Activated naive CD8-positive, alpha-beta T cell treated with anti-CD3 and anti-CD28 coated beads, Interleukin-2, amount 50 U/mL, for 24 hours (primary cell): ENCODE results near the gene SEZ6L.

Experiments used
- ATAC-seq: fragments of 150-1000 bp; cut with Tn5 transposase; one replicate; pipeline ENCODE4 v1.10.0; 2021
- DNase-seq: peaks from one replicate; pipeline ENCODE4 v3.0.0; 2021
- H3K27ac Mint-ChIP-seq: one replicate; pipeline ENCODE4 v1.8.0; 2021; ENCODE audit warnings: mild to moderate bottlenecking, mixed read lengths
- H3K27me3 Mint-ChIP-seq: one replicate; pipeline ENCODE4 v1.8.0; 2021; ENCODE audit warnings: mixed read lengths
- H3K36me3 Mint-ChIP-seq: one replicate; pipeline ENCODE4 v1.8.0; 2021; ENCODE audit warnings: low read depth, mixed read lengths
- H3K4me1 Mint-ChIP-seq: one replicate; pipeline ENCODE4 v1.8.0; 2021; ENCODE audit warnings: mixed read lengths
- H3K4me3 Mint-ChIP-seq: one replicate; pipeline ENCODE4 v1.8.0; 2021; ENCODE audit warnings: mild to moderate bottlenecking, moderate library complexity, mixed read lengths
- H3K9me3 Mint-ChIP-seq: one replicate; pipeline ENCODE4 v1.8.0; 2021; ENCODE audit warnings: mixed read lengths

The SEZ6L gene

GRCh38 chr22:26169315-26170111, at the start of gene SEZ6L:
SEZ6L (plus strand) TSS chr22:26169462; CDS start chr22:26169670, 208 bp downstream.
- H3K36me3 Mint-ChIP-seq, result no peaks in the 10 kb centered on the region
- no peak within 1 kb of the TSS for H3K4me3 Mint-ChIP-seq
- H3K4me1 Mint-ChIP-seq, result peaks cover 5% of the 10 kb centered on the region
- H3K9me3 Mint-ChIP-seq, result no peaks in the 10 kb centered on the region
- ATAC-seq (no peak), DNase-seq (no peak)
- peaks cover 63% of the 10 kb centered on the region for H3K27me3 Mint-ChIP-seq
- H3K27ac Mint-ChIP-seq, result no peak within 1 kb of the TSS

GRCh38 chr22:26122920-26123468, 46.3 kb upstream of the SEZ6L start:
- no peak for ATAC-seq
- H3K9me3 Mint-ChIP-seq, result no peaks in the 10 kb centered on the region
- no peaks in the 10 kb centered on the region for H3K36me3 Mint-ChIP-seq
- no peak overlapping the region for H3K27ac Mint-ChIP-seq
- peaks cover 11% of the 10 kb centered on the region for H3K27me3 Mint-ChIP-seq
- no peak overlapping the region for H3K4me3 Mint-ChIP-seq
- peaks cover 3% of the 10 kb centered on the region for H3K4me1 Mint-ChIP-seq
- no peak for DNase-seq

- Mint-ChIP-seq H3K27me3 (no peaks in the 10 kb centered on the region), H3K9me3 (no peaks in the 10 kb centered on the region), H3K36me3 (no peaks in the 10 kb centered on the region), H3K27ac (no peak overlapping the region), H3K4me3 (no peak overlapping the region), H3K4me1 (peaks cover 3% of the 10 kb centered on the region)
- ATAC-seq (no peak), DNase-seq (no peak)
Observed at GRCh38 chr22:26124991-26125725, 44.1 kb upstream of the SEZ6L start.

- H3K27ac Mint-ChIP-seq, result no peak overlapping the region
- ATAC-seq, result no peak
- no peak for DNase-seq
- H3K27me3 Mint-ChIP-seq, result no peaks in the 10 kb centered on the region
- H3K9me3 Mint-ChIP-seq, result no peaks in the 10 kb centered on the region
- peaks cover 3% of the 10 kb centered on the region for H3K4me1 Mint-ChIP-seq
- H3K36me3 Mint-ChIP-seq, result no peaks in the 10 kb centered on the region
- H3K4me3 Mint-ChIP-seq, result no peak overlapping the region
Observed at GRCh38 chr22:26127126-26127525, 42.1 kb upstream of the SEZ6L start.

- Mint-ChIP-seq H3K9me3 (no peaks in the 10 kb centered on the region), H3K4me1 (peaks cover 3% of the 10 kb centered on the region), H3K4me3 (no peak overlapping the region), H3K36me3 (no peaks in the 10 kb centered on the region), H3K27me3 (peaks cover 3% of the 10 kb centered on the region), H3K27ac (no peak overlapping the region)
- DNase-seq (no peak), ATAC-seq (no peak)
Observed at GRCh38 chr22:26127556-26127955, 41.7 kb upstream of the SEZ6L start.

- DNase-seq, result no peak
- Mint-ChIP-seq H3K9me3 (no peaks in the 10 kb centered on the region), H3K27ac (no peak overlapping the region), H3K27me3 (peaks cover 3% of the 10 kb centered on the region), H3K4me3 (no peak overlapping the region), H3K36me3 (no peaks in the 10 kb centered on the region), H3K4me1 (no peaks in the 10 kb centered on the region)
- no peak for ATAC-seq
Observed at GRCh38 chr22:26131589-26132154, 37.6 kb upstream of the SEZ6L start.

GRCh38 chr22:26134654-26135330, 34.5 kb upstream of the SEZ6L start:
- no peak overlapping the region for H3K4me3 Mint-ChIP-seq
- H3K4me1 Mint-ChIP-seq, result no peaks in the 10 kb centered on the region
- DNase-seq, result peak; percentile 6
- ATAC-seq, result no peak
- no peak overlapping the region for H3K27ac Mint-ChIP-seq
- no peaks in the 10 kb centered on the region for H3K36me3 Mint-ChIP-seq
- peaks cover 3% of the 10 kb centered on the region for H3K27me3 Mint-ChIP-seq
- H3K9me3 Mint-ChIP-seq, result no peaks in the 10 kb centered on the region

- no peak overlapping the region for H3K27ac Mint-ChIP-seq
- H3K27me3 Mint-ChIP-seq, result peaks cover 6% of the 10 kb centered on the region
- ATAC-seq (no peak), DNase-seq (no peak)
- H3K9me3 Mint-ChIP-seq, result no peaks in the 10 kb centered on the region
- no peaks in the 10 kb centered on the region for H3K36me3 Mint-ChIP-seq
- no peak overlapping the region for H3K4me3 Mint-ChIP-seq
- no peaks in the 10 kb centered on the region for H3K4me1 Mint-ChIP-seq
Observed at GRCh38 chr22:26135806-26136205, 33.5 kb upstream of the SEZ6L start.

GRCh38 chr22:26139310-26139709, 30.0 kb upstream of the SEZ6L start:
- Mint-ChIP-seq H3K9me3 (no peaks in the 10 kb centered on the region), H3K4me1 (no peaks in the 10 kb centered on the region), H3K27ac (no peak overlapping the region), H3K36me3 (no peaks in the 10 kb centered on the region), H3K4me3 (no peak overlapping the region), H3K27me3 (peaks cover 9% of the 10 kb centered on the region)
- ATAC-seq (no peak), DNase-seq (no peak)

- no peak overlapping the region for H3K27ac Mint-ChIP-seq
- peaks cover 10% of the 10 kb centered on the region for H3K27me3 Mint-ChIP-seq
- H3K9me3 Mint-ChIP-seq, result no peaks in the 10 kb centered on the region
- H3K36me3 Mint-ChIP-seq, result no peaks in the 10 kb centered on the region
- no peaks in the 10 kb centered on the region for H3K4me1 Mint-ChIP-seq
- H3K4me3 Mint-ChIP-seq, result no peak overlapping the region
- no peak for DNase-seq
- no peak for ATAC-seq
Observed at GRCh38 chr22:26141831-26142230, 27.4 kb upstream of the SEZ6L start.

- Mint-ChIP-seq H3K36me3 (no peaks in the 10 kb centered on the region), H3K4me1 (no peaks in the 10 kb centered on the region), H3K27ac (no peak overlapping the region), H3K9me3 (no peaks in the 10 kb centered on the region), H3K27me3 (peaks cover 13% of the 10 kb centered on the region), H3K4me3 (no peak overlapping the region)
- DNase-seq, result no peak
- ATAC-seq, result no peak
Observed at GRCh38 chr22:26143806-26144325, 25.4 kb upstream of the SEZ6L start.

GRCh38 chr22:26159886-26160285, 9.4 kb upstream of the SEZ6L start:
- H3K27me3 Mint-ChIP-seq, result peaks cover 17% of the 10 kb centered on the region

GRCh38 chr22:26161746-26162145, 7.5 kb upstream of the SEZ6L start:
- H3K4me3 Mint-ChIP-seq, result no peak overlapping the region
- H3K4me1 Mint-ChIP-seq, result no peaks in the 10 kb centered on the region
- DNase-seq (no peak), ATAC-seq (no peak)
- no peaks in the 10 kb centered on the region for H3K9me3 Mint-ChIP-seq
- H3K27ac Mint-ChIP-seq, result no peak overlapping the region
- peaks cover 20% of the 10 kb centered on the region for H3K27me3 Mint-ChIP-seq
- no peaks in the 10 kb centered on the region for H3K36me3 Mint-ChIP-seq

More at GRCh38 chr22:26159886-26160285, 9.4 kb upstream of the SEZ6L start:
- no peaks in the 10 kb centered on the region for H3K9me3 Mint-ChIP-seq
- H3K4me3 Mint-ChIP-seq, result no peak overlapping the region
- no peak overlapping the region for H3K27ac Mint-ChIP-seq
- no peaks in the 10 kb centered on the region for H3K4me1 Mint-ChIP-seq
- no peaks in the 10 kb centered on the region for H3K36me3 Mint-ChIP-seq
- DNase-seq, result no peak
- no peak for ATAC-seq

GRCh38 chr22:26162926-26163325, 6.3 kb upstream of the SEZ6L start:
- Mint-ChIP-seq H3K4me1 (no peaks in the 10 kb centered on the region), H3K27me3 (peaks cover 32% of the 10 kb centered on the region), H3K9me3 (no peaks in the 10 kb centered on the region), H3K27ac (no peak overlapping the region), H3K36me3 (no peaks in the 10 kb centered on the region), H3K4me3 (no peak overlapping the region)
- ATAC-seq (no peak), DNase-seq (no peak)
